Smooth muscle cell (in vitro differentiated cells): ENCODE results near the gene HHAT. TPM values are rescaled to one million over a fixed set of nuclear protein-coding genes. Genes with fewer than 3 reads are reported as not detected.

Experiments
- DNase-seq: peaks from one replicate; lab custom pipeline; 2025; ENCODE audit not compliant: unreplicated experiment; lab: John Stamatoyannopoulos, UW
- H2AFZ ChIP-seq: fragments of 200-600 bp; sonication (generic); 2 replicates; pipeline ENCODE4 v1.6.0; 2016; ENCODE audit warnings: antibody characterized with exemption, low read depth, mild to moderate bottlenecking
- H3F3A ChIP-seq: fragments of 200-600 bp; sonication (generic); 2 replicates; pipeline ENCODE4 v1.6.0; 2017; ENCODE audit warnings: antibody characterized with exemption, low read depth
- H3K27ac ChIP-seq: fragments of 200-600 bp; sonication (generic); 2 replicates; pipeline ENCODE4 v1.5.1; 2016; ENCODE audit warnings: low read depth, mild to moderate bottlenecking
- H3K27me3 ChIP-seq: fragments of 200-600 bp; sonication (generic); 2 replicates; pipeline ENCODE4 v1.6.1; 2016; ENCODE audit warnings: low read depth, mild to moderate bottlenecking
- H3K36me3 ChIP-seq: fragments of 200-600 bp; sonication (generic); 2 replicates; pipeline ENCODE4 v1.5.1; 2016; ENCODE audit warnings: low read depth
- H3K4me1 ChIP-seq: fragments of 200-600 bp; sonication (generic); 2 replicates; pipeline ENCODE4 v1.5.1; 2016; ENCODE audit warnings: low read depth
- H3K4me2 ChIP-seq: fragments of 200-600 bp; sonication (generic); 2 replicates; pipeline ENCODE4 v1.6.0; 2016; ENCODE audit warnings: mild to moderate bottlenecking
- H3K4me3 ChIP-seq: fragments of 200-600 bp; sonication (generic); 2 replicates; pipeline ENCODE4 v1.5.1; 2016; ENCODE audit warnings: mild to moderate bottlenecking
- H3K79me2 ChIP-seq: fragments of 200-600 bp; sonication (generic); 2 replicates; pipeline ENCODE4 v1.6.0; 2016; ENCODE audit warnings: low read depth, mild to moderate bottlenecking
- H3K9ac ChIP-seq: fragments of 200-600 bp; sonication (generic); 2 replicates; pipeline ENCODE4 v1.6.0; 2016; ENCODE audit warnings: low read depth
- H3K9me3 ChIP-seq: fragments of 200-600 bp; sonication (generic); replicated peaks from 2 replicates; pipeline ENCODE4 v1.5.1; 2016; ENCODE audit warnings: low read depth
- H4K20me1 ChIP-seq: fragments of 200-600 bp; sonication (generic); 2 replicates; pipeline ENCODE4 v1.6.0; 2016; ENCODE audit warnings: low read depth
- CTCF ChIP-seq: fragments of 200-600 bp; sonication (generic); IDR thresholded peaks from 2 replicates; pipeline ENCODE4 v1.5.1; 2017; ENCODE audit warnings: borderline replicate concordance, mild to moderate bottlenecking, antibody characterized with exemption; ENCODE audit not compliant: insufficient read depth, poor library complexity, severe bottlenecking
- WGBS: methylation state at CpG from one replicate; pipeline ENCODE4 v1.1.7; 2016; ENCODE audit warnings: low lambda C conversion rate; 5-methylcytosine and 5-hydroxymethylcytosine counted together
- polyA plus RNA-seq: library from polyadenylated mRNA; unstranded; fragments of >200 nt; fragmentation: Nextera tagmentation; extraction: Ambion mirVana; gene quantifications from 2 replicates; pipeline ENCODE4 v1.2.1, GENCODE V29; 2016
- small RNA-seq: library from RNA; depleted of rRNA; stranded (forward); fragments of <200 nt; gene quantifications from one replicate; pipeline ENCODE3, GENCODE V24; 2014
- total RNA-seq: library from RNA; depleted of rRNA; stranded (reverse); fragments of >200 nt; gene quantifications from 2 replicates; pipeline ENCODE4 v1.2.3, GENCODE V29; 2014

HHAT gene
- total and polyA plus RNA-seq, 2 experiments from 2014 or later = 4.6 to 9.8 TPM

GRCh38 chr1:210722410-210723081, 393.8 kb downstream of the HHAT start:
- H3K27me3 ChIP-seq = peaks cover 5% of the 10 kb centered on the region
- no peak for TF ChIP-seq CTCF
- no peak overlapping the region for H3K4me2 ChIP-seq
- H3K4me3 ChIP-seq = no peak overlapping the region
- no peak for DNase-seq
- no peaks in the 10 kb centered on the region for H3F3A ChIP-seq
- peaks cover 4% of the 10 kb centered on the region for H3K4me1 ChIP-seq
- no peaks in the 10 kb centered on the region for H4K20me1 ChIP-seq
- H3K27ac ChIP-seq = no peak overlapping the region
- no peaks in the 10 kb centered on the region for H3K9me3 ChIP-seq
- H2AFZ ChIP-seq = no peak overlapping the region
- no peaks in the 10 kb centered on the region for H3K36me3 ChIP-seq
- no peak overlapping the region for H3K9ac ChIP-seq
- H3K79me2 ChIP-seq = no peaks in the 10 kb centered on the region
- WGBS = 47% methylated on average over 1 of the region's 1 CpG

- Histone ChIP-seq H3K79me2 (no peaks in the 10 kb centered on the region), H3K27ac (no peak overlapping the region), H3K27me3 (peaks cover 5% of the 10 kb centered on the region), H3K4me3 (no peak overlapping the region), H2AFZ (no peak overlapping the region), H3K9ac (no peak overlapping the region), H4K20me1 (no peaks in the 10 kb centered on the region), H3K9me3 (no peaks in the 10 kb centered on the region), H3K4me2 (no peak overlapping the region), H3K4me1 (peaks cover 8% of the 10 kb centered on the region), H3F3A (no peaks in the 10 kb centered on the region), H3K36me3 (no peaks in the 10 kb centered on the region)
- DNase-seq = no peak
- TF ChIP-seq CTCF = no peak
- WGBS = 70% methylated on average over 4 of the region's 4 CpGs
Observed at GRCh38 chr1:210723646-210724045, 394.9 kb downstream of the HHAT start.

GRCh38 chr1:210724768-210725167, 396.1 kb downstream of the HHAT start:
- no peak overlapping the region for H3K4me2 ChIP-seq
- 89% methylated on average over 2 of the region's 2 CpGs for WGBS
- no peak overlapping the region for H3K27ac ChIP-seq
- no peak for TF ChIP-seq CTCF
- DNase-seq = no peak
- no peak overlapping the region for H3K9ac ChIP-seq
- no peaks in the 10 kb centered on the region for H3K9me3 ChIP-seq
- no peak overlapping the region for H3K4me3 ChIP-seq
- H3K27me3 ChIP-seq = peaks cover 5% of the 10 kb centered on the region
- no peak overlapping the region for H2AFZ ChIP-seq
- H3F3A ChIP-seq = no peaks in the 10 kb centered on the region
- H4K20me1 ChIP-seq = no peaks in the 10 kb centered on the region
- peaks cover 8% of the 10 kb centered on the region for H3K4me1 ChIP-seq
- H3K36me3 ChIP-seq = no peaks in the 10 kb centered on the region
- H3K79me2 ChIP-seq = no peaks in the 10 kb centered on the region

Small RNA genes lying within 50 kb of the gene (small RNA-seq; reads per million reads assigned to genes)
- gene RNU5A-8P = 2.6 reads per million, percentile 49 among the genes with 10 or more reads in this experiment

Other genes starting within 250 kb of the HHAT start
- gene SERTAD4, start 96.1 kb upstream of the HHAT start, total RNA-seq = 2.1 and 3.1 TPM in 2 replicates
- 0.18 and 3.1 TPM in 2 replicates for gene SERTAD4, start 96.1 kb upstream of the HHAT start, polyA plus RNA-seq